HepG2 (cell line): Measurements from ENCODE around the gene ERMARD. TPM values are rescaled to one million over a fixed set of nuclear protein-coding genes. Genes with fewer than 3 reads are reported as not detected.
A peak's percentile ranks its signal among the peaks of the same experiment; 100 is the strongest.

Experiments used
- CBFB ChIP-seq: sonication (generic); formaldehyde crosslinking; IDR thresholded peaks from 2 replicates; pipeline ENCODE4 v1.4.0; 2020; ENCODE audit warnings: missing genetic modification reagents
- FOXC1 ChIP-seq: sonication (generic); formaldehyde crosslinking; IDR thresholded peaks from 2 replicates; pipeline ENCODE4 v1.8.0; 2022; ENCODE audit warnings: mild to moderate bottlenecking, missing genetic modification reagents, borderline replicate concordance
- HMGA1 ChIP-seq: sonication (generic); formaldehyde crosslinking; conservative IDR thresholded peaks from 2 replicates; pipeline ENCODE4 v1.4.0; 2020; ENCODE audit warnings: missing genetic modification reagents
- RFXAP ChIP-seq: sonication (generic); formaldehyde crosslinking; IDR thresholded peaks from 2 replicates; pipeline ENCODE4 v1.4.0; 2020; ENCODE audit warnings: missing genetic modification reagents, borderline replicate concordance
- SP1 ChIP-seq, 2 experiments: fragments of 450-650 bp in 1 of 2; sonication (generic) in 1 of 2; formaldehyde crosslinking in 1 of 2; IDR thresholded peaks; 2 replicates each; pipeline versions ENCODE4 v1.4.0 to v1.6.1; 2016 to 2020; ENCODE audit warnings: missing genetic modification reagents in 1 of 2
- U2AF1 ChIP-seq: fragments of 200-400 bp; formaldehyde crosslinking; optimal IDR thresholded peaks from 2 replicates; pipeline ENCODE3; 2017; ENCODE audit warnings: mild to moderate bottlenecking, low read depth, low read length
- ZBTB20 ChIP-seq: sonication (generic); formaldehyde crosslinking; IDR thresholded peaks from 2 replicates; pipeline ENCODE4 v1.8.1; 2023; ENCODE audit warnings: missing genetic modification reagents, low read depth, mild to moderate bottlenecking, borderline replicate concordance
- ZBTB4 ChIP-seq: sonication (generic); formaldehyde crosslinking; IDR thresholded peaks from 2 replicates; pipeline ENCODE4 v1.4.0; 2020; ENCODE audit warnings: missing genetic modification reagents, mild to moderate bottlenecking, borderline replicate concordance
- ZBTB46 ChIP-seq: sonication (generic); formaldehyde crosslinking; IDR thresholded peaks from 2 replicates; pipeline ENCODE4 v1.4.0; 2020; ENCODE audit warnings: mild to moderate bottlenecking, missing genetic modification reagents, borderline replicate concordance
- ZNF205 ChIP-seq: IDR thresholded peaks from 2 replicates; pipeline ENCODE4 v1.6.1; 2018; ENCODE audit warnings: missing biosample characterization, missing genetic modification reagents
- ZNF414 ChIP-seq: sonication (generic); formaldehyde crosslinking; IDR thresholded peaks from 2 replicates; pipeline ENCODE4 v1.5.0; 2020; ENCODE audit warnings: missing genetic modification reagents
- ZNF615 ChIP-seq: sonication (generic); formaldehyde crosslinking; IDR thresholded peaks from 2 replicates; pipeline ENCODE4 v1.5.0; 2020; ENCODE audit warnings: mild to moderate bottlenecking, missing genetic modification reagents, borderline replicate concordance
- ZNF639 ChIP-seq: conservative IDR thresholded peaks from 2 replicates; pipeline ENCODE4 v1.6.1; 2018; ENCODE audit warnings: missing genetic modification reagents
- ZNF670 ChIP-seq: sonication (generic); formaldehyde crosslinking; IDR thresholded peaks from 2 replicates; pipeline ENCODE4 v1.8.0; 2022; ENCODE audit warnings: mild to moderate bottlenecking, missing genetic modification reagents, borderline replicate concordance
- ZNF687 ChIP-seq: sonication (generic); formaldehyde crosslinking; IDR thresholded peaks from 2 replicates; pipeline ENCODE4 v1.5.1; 2020; ENCODE audit warnings: mild to moderate bottlenecking, missing genetic modification reagents, moderate library complexity
- ZNF841 ChIP-seq: sonication (generic); formaldehyde crosslinking; IDR thresholded peaks from 2 replicates; pipeline ENCODE4 v1.8.1; 2023; ENCODE audit warnings: missing genetic modification reagents, borderline replicate concordance
- polyA plus RNA-seq, 8 experiments: library from polyadenylated mRNA; depleted of rRNA in 3 of 8; stranded (reverse) in 7 of 8; unstranded in 1 of 8; fragments of >200 nt; fragmentation: Illumina TruSeq in 4 of 8; extraction: Trizol in 4 of 8; gene quantifications; 2 replicates each; pipeline versions ENCODE4 v1.2.1 to v1.2.3, GENCODE V29; 2011 to 2016; ENCODE audit warnings: low read depth in 4 of 8, missing spikeins in 1 of 8, mixed read lengths in 1 of 8; ENCODE audit not compliant: insufficient read depth in 1 of 8
- total RNA-seq, 5 experiments: library from RNA; depleted of rRNA; stranded (reverse); fragments of >200 nt; fragmentation: Illumina TruSeq; extraction: Trizol; gene quantifications; 2 replicates each; pipeline ENCODE4 v1.2.3, GENCODE V29; 2016; ENCODE audit warnings: low read depth in 1 of 5

The ERMARD gene
- total and polyA plus RNA-seq, 2 of the 13 experiments (the other 11 are each of a cell fraction or from before 2014, with no cell fraction given): 8.8 to 10.7 TPM

- peak; percentile 93 for TF ChIP-seq ZBTB4 (CRISPR knock-in tag)
- no peak; the same call in 1 of the 2 replicates for TF ChIP-seq ZNF615
- TF ChIP-seq ZNF687: peak; percentile 98
- TF ChIP-seq U2AF1: no peak
- TF ChIP-seq RFXAP: 0 out of 2 replicates have a peak, but pooled peaks have one; percentile 28
- peak; percentile 13; the same call in 1 of the 2 replicates for TF ChIP-seq FOXC1 (CRISPR knock-in tag)
- no peak for TF ChIP-seq ZNF639
- TF ChIP-seq ZNF841 (CRISPR knock-in tag): no peak
- 0 out of 2 replicates have a peak, but pooled peaks have one; percentile 67 for TF ChIP-seq ZBTB46
- TF ChIP-seq ZNF414 (CRISPR knock-in tag): no peak
- no peak for TF ChIP-seq HMGA1 (CRISPR knock-in tag)
- no peak for TF ChIP-seq ZNF670 (CRISPR knock-in tag)
- peak; percentile 44; the same call in 1 of the 2 replicates for TF ChIP-seq CBFB (CRISPR knock-in tag)
- peak; percentile 22 for TF ChIP-seq ZNF205 (CRISPR knock-in tag)
- no peak for TF ChIP-seq SP1 (IDR thresholded peaks at IDR 0.05)
- TF ChIP-seq SP1 (CRISPR knock-in tag; IDR thresholded peaks at IDR 0.05): 0 out of 2 replicates have a peak, but pooled peaks have one; percentile 13
- TF ChIP-seq ZBTB20 (CRISPR knock-in tag): peak; percentile 80; the same call in 1 of the 2 replicates
These were observed 49.4 kb downstream of the ERMARD start (continued) for GRCh38 chr6:169800668-169801395.
